HG03159 (cell line): Measurements from ENCODE around the gene ATP5F1D.

Source experiments
- ATAC-seq: cut with Tn5 transposase; IDR thresholded peaks from one replicate; pipeline ENCODE4 v1.9.1; 2021; ENCODE audit warnings: mild to moderate bottlenecking, moderate library complexity; ENCODE audit not compliant: unreplicated experiment

ATP5F1D gene

DNA sequence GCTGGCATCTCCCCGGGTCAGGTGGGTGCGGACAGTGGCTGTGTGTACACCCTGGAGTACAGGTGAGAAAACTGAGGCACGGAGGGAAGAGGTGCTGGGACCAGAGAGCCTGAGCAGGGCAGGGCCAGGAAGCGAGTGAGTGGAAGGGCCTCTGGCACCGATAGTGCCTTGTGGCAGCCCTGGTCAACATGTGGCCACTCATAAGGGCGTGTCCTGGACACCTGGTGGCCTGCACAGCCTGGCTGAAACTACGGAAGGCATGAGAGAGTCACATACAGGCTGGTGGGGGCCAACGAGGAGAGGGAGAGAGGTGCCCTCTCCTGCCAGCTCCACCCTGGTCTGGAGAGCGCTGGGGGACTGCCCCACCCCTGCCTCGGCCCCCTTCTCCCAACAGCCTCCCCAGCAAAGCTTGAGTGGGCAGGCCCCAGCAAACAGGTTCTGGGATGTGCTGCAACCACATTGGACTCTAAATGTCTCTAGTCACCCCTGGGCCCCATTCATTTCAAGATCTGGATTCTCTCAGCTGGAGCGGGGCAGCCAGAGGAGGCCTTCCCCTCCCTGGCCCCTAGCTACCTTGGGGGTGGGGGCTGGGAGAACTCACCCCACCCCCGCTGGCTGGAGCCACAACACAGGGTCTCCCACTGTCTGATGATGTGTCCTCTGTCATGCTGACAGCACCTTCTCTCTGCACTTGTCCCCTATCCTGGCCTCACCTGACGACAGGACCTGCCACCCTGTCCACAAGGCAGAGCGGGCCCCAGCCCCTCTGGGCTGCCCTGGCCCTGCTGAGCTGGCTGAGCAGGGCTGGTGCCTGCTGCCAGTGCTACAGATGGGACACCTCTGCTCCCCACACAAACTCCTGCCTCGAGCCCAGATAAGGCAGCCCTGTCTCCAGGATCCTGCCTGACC lies 9.6 kb upstream of the ATP5F1D start:
- no peak for ATAC-seq

DNA sequence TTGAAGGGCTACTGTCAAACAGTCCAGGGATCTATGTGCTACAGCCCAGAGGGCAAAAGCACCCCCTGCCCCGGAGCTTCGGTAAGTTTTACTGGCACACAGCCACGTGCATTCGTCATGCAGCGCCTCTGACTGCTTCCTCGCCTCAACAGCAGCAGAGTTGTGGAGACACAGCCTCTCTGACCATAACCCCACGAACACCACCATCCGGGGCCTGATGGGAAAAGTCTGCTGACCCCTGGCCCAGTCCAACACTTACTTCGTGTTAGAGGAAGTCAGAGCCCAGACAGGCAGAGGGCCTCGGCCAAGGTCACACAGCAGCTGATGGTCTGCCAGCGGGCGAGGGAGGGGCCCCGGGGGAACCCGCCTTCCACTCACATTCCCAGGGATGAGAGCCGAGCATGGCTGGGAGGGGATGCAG lies 8.9 kb upstream of the ATP5F1D start:
- ATAC-seq = no peak

DNA sequence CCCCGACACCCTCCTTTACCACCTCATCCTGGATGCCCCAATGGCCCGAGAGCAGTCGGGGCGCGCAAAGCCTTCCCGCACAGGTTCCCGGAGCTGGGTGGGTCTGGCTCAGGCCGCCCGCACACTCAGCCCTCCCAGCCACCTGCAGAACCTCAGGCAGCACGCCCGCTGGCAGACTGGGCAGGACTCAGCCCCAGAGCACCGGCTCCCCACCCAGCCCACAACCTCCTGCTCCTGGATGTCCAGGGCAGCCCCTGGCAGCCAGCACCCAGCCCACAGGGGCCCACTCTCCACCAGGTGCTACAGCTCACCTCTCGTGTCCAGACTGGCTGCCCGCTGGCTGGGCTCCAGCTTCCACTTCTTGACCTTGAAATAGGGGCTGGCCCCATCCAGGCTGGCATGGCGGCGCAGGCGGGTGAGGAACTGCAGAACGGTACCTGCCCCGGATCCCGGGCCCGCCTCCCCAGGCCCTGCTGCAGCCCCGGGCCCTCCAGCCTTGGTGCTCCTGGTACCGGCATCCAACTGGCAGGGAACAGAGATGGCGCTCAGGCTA lies 8.4 kb upstream of the ATP5F1D start:
- no peak for ATAC-seq

DNA sequence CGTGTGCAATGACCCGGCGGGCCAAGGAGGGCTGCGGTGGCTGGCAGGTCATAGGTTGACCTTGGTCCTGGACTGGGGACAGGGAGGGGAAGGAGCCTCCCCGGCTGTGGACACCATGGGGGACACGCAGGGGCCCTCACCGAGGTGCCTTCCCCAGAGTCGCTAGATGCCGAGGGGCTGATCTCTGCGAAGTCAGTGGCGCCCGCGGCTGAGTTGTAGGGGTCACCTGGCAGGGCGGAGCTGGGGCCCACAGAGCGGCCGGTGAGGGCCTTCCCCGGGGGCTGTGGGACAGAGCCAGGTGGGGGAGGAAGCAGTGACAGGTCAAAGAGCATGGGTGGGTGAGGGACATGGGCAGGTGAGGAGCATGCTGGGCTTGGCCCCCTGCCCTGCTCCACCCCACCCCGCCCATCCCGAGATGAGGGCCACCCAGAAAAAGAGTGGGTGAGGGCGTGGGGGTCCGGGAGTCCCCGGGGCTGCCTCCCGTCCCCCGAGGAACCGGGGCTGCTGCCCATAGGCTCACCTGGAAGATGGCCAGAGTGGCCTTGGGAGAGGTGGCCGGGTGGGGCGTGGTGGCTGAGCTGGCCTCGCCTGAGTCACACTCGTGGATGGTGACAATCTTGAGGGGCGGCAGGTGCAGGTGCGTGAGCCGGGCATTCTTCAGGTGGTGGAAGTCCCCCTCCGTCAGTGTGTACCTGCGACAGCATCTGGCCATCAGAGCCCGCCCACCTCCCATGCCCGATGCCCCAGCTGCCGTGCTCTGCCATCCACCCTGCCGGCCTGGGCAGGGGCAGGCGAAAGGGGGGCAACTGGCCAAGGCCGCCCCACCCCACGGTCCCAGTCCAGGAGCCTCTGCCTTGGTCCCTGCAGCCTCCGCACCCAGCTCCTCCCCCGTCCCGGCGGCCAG lies 7.2 kb upstream of the ATP5F1D start:
- ATAC-seq = no peak

DNA sequence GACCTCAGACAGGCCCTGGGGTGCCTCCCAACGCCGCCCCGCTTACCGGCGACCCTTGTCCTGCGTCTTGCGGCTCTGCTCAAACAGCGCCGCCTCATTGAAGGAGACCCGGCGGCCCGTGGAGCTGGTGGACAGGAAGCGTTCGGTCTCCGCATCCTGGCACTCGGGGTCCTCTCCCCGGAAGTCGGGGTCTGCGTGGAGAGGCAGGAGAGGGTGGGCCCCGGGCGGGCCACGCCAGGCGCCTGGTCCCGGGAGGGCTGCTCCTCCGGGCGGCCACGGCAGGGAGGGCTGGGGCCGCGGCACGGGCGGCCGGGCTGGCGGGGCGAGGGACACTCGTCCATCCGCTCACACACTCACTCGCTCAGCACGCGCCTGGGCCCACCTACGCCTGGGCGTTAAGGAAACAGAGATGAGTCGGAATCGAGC lies 6.6 kb upstream of the ATP5F1D start:
- no peak for ATAC-seq

DNA sequence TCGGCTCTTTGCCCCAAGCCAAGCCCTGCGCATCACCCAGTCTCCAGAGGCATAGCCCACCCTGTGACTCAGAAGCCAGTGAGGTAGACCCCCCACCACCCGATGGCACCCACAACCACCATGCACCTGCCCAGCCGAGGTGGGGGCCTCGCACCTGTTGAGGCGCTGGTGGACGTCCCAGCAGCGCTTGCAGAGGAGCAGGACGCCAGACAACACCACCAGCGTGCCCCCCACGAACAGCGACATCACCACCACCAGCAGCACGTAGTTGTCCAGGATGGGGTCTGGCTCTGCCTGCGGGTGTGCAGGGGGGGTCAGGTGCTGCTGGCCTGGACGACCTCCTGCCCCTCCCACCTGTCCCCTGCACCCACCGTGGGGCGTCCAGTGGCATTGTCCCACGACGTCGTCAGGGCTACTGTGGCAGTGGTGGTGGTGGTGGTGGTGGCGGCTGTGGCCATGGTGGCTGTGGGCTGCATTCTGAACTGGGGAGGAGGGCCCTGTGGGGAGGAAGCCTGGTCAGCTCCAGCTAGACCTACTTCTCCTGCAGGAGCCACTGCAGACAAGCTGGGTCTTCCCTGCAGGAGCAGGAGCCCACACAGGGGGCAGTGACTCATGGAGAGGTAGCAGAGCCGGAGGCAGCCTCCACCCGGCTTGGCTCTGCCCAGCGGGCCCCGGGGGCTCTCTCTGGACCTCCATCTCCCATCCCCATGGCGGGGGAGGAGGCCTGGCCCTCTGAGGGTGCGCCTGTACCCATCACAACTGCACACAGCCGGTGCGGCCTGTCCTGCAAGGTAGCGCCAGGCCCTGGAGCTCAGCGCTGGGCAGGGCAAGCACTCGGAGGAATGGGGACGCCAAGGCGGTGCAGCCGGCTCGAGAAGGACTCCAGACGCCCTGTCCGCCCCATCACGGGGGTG lies 5.7 kb upstream of the ATP5F1D start:
- no peak for ATAC-seq

GRCh38 chr19:1236576-1236975 lies 5.0 kb upstream of the ATP5F1D start:
- no peak for ATAC-seq

DNA sequence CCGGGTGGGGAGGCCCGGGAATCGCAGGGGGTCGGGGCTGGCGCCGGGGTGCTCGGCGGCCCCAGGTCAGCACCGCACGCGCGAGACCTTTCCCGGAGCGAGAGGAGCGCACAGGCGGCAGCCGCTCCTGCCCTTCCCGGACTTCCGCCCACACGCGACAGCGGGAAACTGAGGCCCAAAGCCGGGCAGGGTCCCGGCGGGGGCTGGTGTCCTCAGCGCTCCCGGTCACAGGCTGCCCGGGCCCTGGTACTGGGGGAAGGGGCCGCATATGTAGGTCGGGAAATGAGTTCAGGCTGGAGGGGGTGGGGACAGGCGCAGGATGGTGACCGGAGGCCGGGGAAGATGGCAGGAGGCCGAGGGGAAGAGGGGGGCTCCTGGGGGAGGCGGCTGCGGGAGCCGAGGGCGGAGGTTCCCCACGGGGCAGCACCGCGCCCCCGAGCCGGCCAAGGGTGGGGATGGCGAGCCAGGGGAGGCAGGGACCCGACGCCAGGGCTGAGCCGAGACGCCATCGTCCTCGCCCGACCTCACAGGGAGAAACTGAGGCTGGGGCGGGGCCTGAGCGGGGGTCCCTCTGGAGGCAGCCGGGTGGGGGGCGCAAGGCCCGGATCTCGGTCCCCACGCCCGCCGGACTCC lies 4.4 kb upstream of the ATP5F1D start:
- ATAC-seq = no peak

DNA sequence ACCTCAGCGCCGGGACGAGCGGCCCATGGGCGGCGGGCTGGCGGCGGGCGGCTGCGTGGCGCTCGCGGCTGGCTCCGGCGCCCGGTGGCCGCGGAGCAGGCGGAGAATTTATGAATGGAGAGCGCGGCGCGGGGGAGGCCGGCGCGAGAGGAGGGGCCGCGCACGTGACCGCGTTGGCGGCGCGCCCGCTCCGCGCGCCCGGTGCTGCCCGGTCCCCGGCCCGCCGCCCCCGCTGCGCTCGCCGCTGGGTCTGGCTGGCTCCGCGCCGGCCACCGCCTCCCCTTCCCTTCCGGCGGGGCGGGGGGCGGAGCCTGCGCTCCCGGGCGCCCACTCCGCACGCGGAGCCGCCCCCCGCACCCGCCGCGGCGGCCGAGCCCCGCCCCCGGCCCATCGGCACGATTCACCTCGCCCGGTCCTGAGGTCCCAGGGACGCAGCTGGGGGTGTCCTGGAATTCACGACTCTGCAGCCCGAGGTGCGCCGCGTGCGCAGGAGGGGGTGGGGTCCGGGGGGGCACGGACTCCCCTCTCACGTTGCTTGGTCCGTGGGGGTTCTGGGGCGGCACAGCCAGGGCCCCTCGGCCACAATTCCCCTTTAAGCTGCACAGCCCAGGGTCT lies 3.7 kb upstream of the ATP5F1D start, which contains the start of gene CBARP:
Gene CBARP (minus strand): TSS at position 252 of the 615 bp plus-strand sequence. CDS start 1,905 bp downstream, outside the sequence.
- no peak for ATAC-seq

GRCh38 chr19:1238369-1239303 lies 2.9 kb upstream of the ATP5F1D start:
- no peak for ATAC-seq

DNA sequence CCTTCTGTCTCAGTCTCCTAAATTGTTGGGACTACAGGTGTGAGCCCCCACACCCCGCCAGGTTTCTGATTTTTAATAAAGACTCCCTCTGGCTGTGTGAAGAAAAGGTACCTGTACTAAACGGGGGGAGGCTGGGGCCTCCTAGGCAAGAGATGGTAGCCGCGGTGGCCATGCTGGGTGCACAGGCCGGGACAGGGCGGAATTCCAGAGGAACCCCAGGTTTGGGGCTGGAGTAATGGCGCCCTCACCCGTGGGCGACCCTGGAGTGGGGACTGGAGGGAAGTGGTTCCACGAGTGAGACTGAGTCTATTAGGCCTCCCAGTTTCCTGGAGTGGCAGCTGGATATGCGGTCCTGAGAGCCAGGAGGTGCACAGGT lies 2.1 kb upstream of the ATP5F1D start:
- ATAC-seq = no peak

DNA sequence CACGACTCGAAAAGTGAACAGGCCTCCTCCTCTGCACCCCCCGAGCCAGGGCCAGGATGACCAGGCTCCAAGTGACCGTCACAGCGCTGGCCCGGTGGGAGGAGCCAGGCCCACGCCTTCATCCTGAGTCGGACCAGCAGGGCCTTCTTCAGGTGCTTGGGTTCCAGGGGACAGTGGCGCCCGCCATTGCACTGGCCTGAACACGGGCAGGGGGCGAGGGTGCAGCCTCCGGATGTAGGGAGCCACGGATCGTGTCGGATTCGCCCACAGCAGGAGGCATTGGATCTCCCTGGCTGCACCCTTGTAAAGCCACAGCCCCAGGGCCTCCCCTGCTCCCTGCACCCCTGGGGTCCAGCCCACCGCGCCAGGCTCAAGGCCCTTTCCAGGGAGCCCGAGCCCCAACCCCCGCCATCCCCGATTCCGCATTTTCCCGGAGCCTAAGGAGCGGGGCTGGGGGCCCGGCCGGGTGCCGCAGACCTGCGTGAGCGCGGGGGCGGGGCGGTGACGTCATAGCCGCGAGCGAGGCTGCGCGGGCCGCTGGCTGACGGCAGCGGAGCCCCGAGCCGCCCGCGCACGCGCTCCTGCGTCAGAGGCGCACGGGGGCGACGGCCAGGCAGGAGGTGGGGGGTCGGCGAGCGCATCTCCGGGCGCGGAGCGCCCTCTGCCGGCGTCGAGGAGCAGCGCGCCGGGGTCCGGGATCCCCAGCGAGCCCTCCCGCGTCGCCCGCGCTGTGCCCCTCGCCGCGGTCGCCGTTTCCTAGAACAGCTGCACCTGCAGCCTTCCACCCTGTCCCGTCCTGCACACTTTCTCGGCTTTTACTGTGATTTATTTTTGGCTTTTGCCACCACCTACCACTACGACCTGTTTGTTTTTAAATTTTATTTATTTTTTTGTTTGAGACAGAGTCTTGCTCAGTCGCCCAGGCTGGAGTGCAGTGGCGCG lies 1.5 kb upstream of the ATP5F1D start:
- no peak for ATAC-seq

DNA sequence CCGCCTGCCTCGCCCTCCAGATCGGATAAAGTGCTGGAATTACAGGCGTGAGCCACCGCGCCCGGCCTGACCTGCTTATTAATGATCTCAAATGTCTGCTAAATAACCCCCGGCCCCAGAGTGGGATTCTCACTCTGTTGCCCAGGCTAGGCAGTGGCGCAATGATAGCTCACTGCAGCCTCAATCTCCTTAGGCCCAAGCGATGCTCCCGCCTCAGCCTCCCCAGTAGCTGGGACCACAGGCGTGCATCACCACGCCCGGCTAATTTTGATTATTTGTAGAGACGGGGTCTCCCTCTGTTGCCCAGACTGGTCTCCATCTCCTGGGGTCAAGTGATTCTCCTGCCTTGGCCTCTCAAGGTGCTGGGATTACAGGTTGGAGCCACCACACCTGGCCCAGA lies 626 bp upstream of the ATP5F1D start:
- ATAC-seq = no peak

GRCh38 chr19:1243768-1244692 lies 2.5 kb downstream of the ATP5F1D start:
- ATAC-seq = no peak

DNA sequence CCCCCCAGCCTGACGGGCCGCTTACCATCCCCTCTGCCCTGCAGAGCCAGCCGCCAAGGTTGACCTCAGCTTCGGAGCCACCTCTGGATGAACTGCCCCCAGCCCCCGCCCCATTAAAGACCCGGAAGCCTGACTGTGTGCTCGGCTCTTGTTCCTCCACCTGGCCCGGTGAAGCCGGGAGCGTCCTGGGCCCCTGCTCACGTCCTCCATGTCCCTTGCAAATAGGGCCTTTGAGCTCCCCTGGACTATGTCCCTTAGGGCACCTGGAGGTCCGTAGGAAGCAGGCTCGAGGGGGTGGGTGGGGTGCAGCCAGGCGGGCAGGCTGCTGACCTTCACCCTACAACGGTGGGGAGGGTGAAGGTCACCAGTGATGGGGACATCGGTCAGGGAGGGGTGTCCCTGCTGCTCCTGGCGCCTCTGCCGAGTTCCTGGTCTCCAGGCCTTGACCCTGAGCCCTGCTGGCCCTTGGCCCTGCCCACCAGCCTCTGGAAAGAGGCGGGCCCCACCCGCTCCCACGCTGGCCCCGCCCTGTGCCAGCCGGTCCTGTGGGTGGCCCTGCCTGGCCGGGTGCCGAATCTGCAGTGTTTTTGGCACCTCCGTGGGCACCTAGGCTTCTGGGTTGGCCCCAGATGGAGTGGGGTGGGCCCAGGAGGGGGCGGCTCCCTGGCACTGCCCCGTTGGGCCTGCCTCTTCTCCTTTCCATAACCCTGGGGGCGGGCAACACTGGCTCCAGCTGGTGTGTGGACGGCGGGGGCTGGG lies 3.3 kb downstream of the ATP5F1D start:
- no peak for ATAC-seq
